Liver (tissue), 9 donors: ENCODE results near the gene TBC1D16. TPM values are rescaled to one million over a fixed set of nuclear protein-coding genes. Genes with fewer than 3 reads are reported as not detected.

Experiments
- DNase-seq: peaks from one replicate; pipeline ENCODE4 v3.0.0-alpha.2; 2017; ENCODE audit warnings: low spot score
- H3K27ac ChIP-seq, 2 donors: one replicate each; pipeline ENCODE4 v1.7.0; 2013; ENCODE audit warnings: inconsistent platforms in 2 of 2, low read length in 2 of 2, control low read depth in 1 of 2, low read depth in 1 of 2, mild to moderate bottlenecking in 1 of 2
- H3K27me3 ChIP-seq, 4 donors: one replicate each; pipeline versions ENCODE4 v1.6.1 to v1.7.0; 2013; ENCODE audit warnings: low read length in 3 of 4, inconsistent platforms in 1 of 4, mild to moderate bottlenecking in 1 of 4, moderate library complexity in 1 of 4; ENCODE audit not compliant: control insufficient read depth in 4 of 4, insufficient read depth in 4 of 4
- H3K36me3 ChIP-seq, 4 donors: one replicate each; pipeline versions ENCODE4 v1.6.1 to v1.7.0; 2013; ENCODE audit warnings: low read length in 3 of 4, mild to moderate bottlenecking in 3 of 4, low read depth in 1 of 4, moderate library complexity in 1 of 4; ENCODE audit not compliant: control insufficient read depth in 4 of 4, insufficient read depth in 3 of 4
- H3K4me1 ChIP-seq, 4 donors: one replicate each; pipeline versions ENCODE4 v1.6.1 to v1.7.0; 2013; ENCODE audit warnings: low read length in 3 of 4, mild to moderate bottlenecking in 3 of 4, moderate library complexity in 1 of 4; ENCODE audit not compliant: control insufficient read depth in 4 of 4, insufficient read depth in 4 of 4
- H3K4me3 ChIP-seq, 3 donors: one replicate each; pipeline versions ENCODE4 v1.6.1 to v1.7.0; 2013; ENCODE audit warnings: low read length in 3 of 3, control low read depth in 1 of 3, low read depth in 1 of 3, mild to moderate bottlenecking in 1 of 3
- H3K9ac ChIP-seq, 2 donors: one replicate each; pipeline ENCODE4 v1.7.0; 2013; ENCODE audit warnings: low read length in 2 of 2, mild to moderate bottlenecking in 2 of 2, moderate library complexity in 2 of 2, control low read depth in 1 of 2, low read depth in 1 of 2
- H3K9me3 ChIP-seq, 4 donors: one replicate each; pipeline versions ENCODE4 v1.6.1 to v1.7.0; 2013; ENCODE audit warnings: low read length in 3 of 4; ENCODE audit not compliant: control insufficient read depth in 4 of 4
- EGR1 ChIP-seq, 2 donors: IDR thresholded peaks; 2 replicates each; pipeline ENCODE4 v1.6.1; 2016 to 2018; ENCODE audit warnings: antibody characterized with exemption in 2 of 2, low read depth in 2 of 2
- FOXA1 ChIP-seq: IDR thresholded peaks from 2 replicates; pipeline ENCODE4 v1.6.1; 2016; ENCODE audit warnings: antibody characterized with exemption
- FOXA2 ChIP-seq: IDR thresholded peaks from 2 replicates; pipeline ENCODE4 v1.6.1; 2016; ENCODE audit warnings: antibody characterized with exemption
- GABPA ChIP-seq, 2 donors: IDR thresholded peaks in 1 of 2; conservative IDR thresholded peaks in 1 of 2; 2 replicates each; pipeline ENCODE4 v1.6.1; 2016; ENCODE audit warnings: antibody characterized with exemption in 2 of 2, mild to moderate bottlenecking in 1 of 2, moderate library complexity in 1 of 2
- HNF4A ChIP-seq, 2 donors: conservative IDR thresholded peaks; 2 replicates each; pipeline ENCODE4 v1.6.1; 2016; ENCODE audit warnings: antibody characterized with exemption in 2 of 2, mild to moderate bottlenecking in 2 of 2
- HNF4G ChIP-seq: IDR thresholded peaks from 2 replicates; pipeline ENCODE4 v1.6.1; 2016; ENCODE audit warnings: antibody characterized with exemption
- JUND ChIP-seq, 2 donors: IDR thresholded peaks; 2 replicates each; pipeline ENCODE4 v1.6.1; 2016; ENCODE audit warnings: antibody characterized with exemption in 2 of 2
- NR2F2 ChIP-seq: IDR thresholded peaks from 2 replicates; pipeline ENCODE4 v1.6.1; 2016; ENCODE audit warnings: antibody characterized with exemption
- RAD21 ChIP-seq, 2 donors: IDR thresholded peaks; 2 replicates each; pipeline ENCODE4 v1.6.1; 2016; ENCODE audit warnings: antibody characterized with exemption in 2 of 2, mild to moderate bottlenecking in 2 of 2
- RXRA ChIP-seq, 2 donors: IDR thresholded peaks; 2 replicates each; pipeline ENCODE4 v1.6.1; 2017 to 2018; ENCODE audit warnings: antibody characterized with exemption in 2 of 2, mild to moderate bottlenecking in 1 of 2
- SP1 ChIP-seq: IDR thresholded peaks from 2 replicates; pipeline ENCODE4 v1.6.1; 2018; ENCODE audit warnings: antibody characterized with exemption, mild to moderate bottlenecking
- TAF1 ChIP-seq: conservative IDR thresholded peaks from 2 replicates; pipeline ENCODE4 v1.6.1; 2016; ENCODE audit warnings: antibody characterized with exemption, mild to moderate bottlenecking
- YY1 ChIP-seq: IDR thresholded peaks from 2 replicates; pipeline ENCODE4 v1.6.1; 2016; ENCODE audit warnings: antibody characterized with exemption, mild to moderate bottlenecking
- WGBS: extraction: QIAGEN DNeasy Blood & Tissue Kit; methylation state at CpG from one replicate; pipeline ENCODE4 v1.1.7; 2013; 5-methylcytosine and 5-hydroxymethylcytosine counted together
- polyA plus RNA-seq, 2 donors: library from polyadenylated mRNA; stranded (reverse) in 1 of 2; unstranded in 1 of 2; fragments of 200-250 nt in 1 of 2; fragments of >200 nt in 1 of 2; fragmentation: Nextera tagmentation in 1 of 2; extraction: Ambion mirVana in 1 of 2; gene quantifications; one replicate each; pipeline versions ENCODE4 v1.2.1 to v1.2.3, GENCODE V29; 2013 to 2015
- total RNA-seq, 2 donors: library from RNA; depleted of rRNA; stranded (reverse); fragments of >200 nt; gene quantifications; one replicate each; pipeline ENCODE4 v1.2.3, GENCODE V29; 2014
- TF ChIP-seq, protein P1 (sequence below): IDR thresholded peaks from 2 replicates; pipeline ENCODE4 v1.6.1; 2016; ENCODE audit warnings: antibody characterized with exemption, mild to moderate bottlenecking
- TF ChIP-seq, protein P2 (sequence below): fragments of 150-350 bp; IDR thresholded peaks from 2 replicates; pipeline ENCODE4 v1.5.1; 2017; ENCODE audit warnings: improper control_type of control experiment, low read depth, low read length; ENCODE audit not compliant: missing input control
- TF ChIP-seq, protein P3 (sequence below): IDR thresholded peaks from 2 replicates; pipeline ENCODE4 v1.6.1; 2016; ENCODE audit warnings: antibody characterized with exemption
- TF ChIP-seq, protein P4 (sequence below): IDR thresholded peaks from 2 replicates; pipeline ENCODE4 v1.6.1; 2016; ENCODE audit warnings: antibody characterized with exemption
- TF ChIP-seq, protein P5 (sequence below): IDR thresholded peaks from 2 replicates; pipeline ENCODE4 v1.6.1; 2016; ENCODE audit warnings: antibody characterized with exemption
- donor health status: healthy.
- donor health status: healthy.
- donor health status: healthy.
- donor health status: healthy.
- donor health status: healthy.

Gene TBC1D16
- total and polyA plus RNA-seq, 4 donors = 3.4 to 29.5 (median 4.7) TPM

DNA sequence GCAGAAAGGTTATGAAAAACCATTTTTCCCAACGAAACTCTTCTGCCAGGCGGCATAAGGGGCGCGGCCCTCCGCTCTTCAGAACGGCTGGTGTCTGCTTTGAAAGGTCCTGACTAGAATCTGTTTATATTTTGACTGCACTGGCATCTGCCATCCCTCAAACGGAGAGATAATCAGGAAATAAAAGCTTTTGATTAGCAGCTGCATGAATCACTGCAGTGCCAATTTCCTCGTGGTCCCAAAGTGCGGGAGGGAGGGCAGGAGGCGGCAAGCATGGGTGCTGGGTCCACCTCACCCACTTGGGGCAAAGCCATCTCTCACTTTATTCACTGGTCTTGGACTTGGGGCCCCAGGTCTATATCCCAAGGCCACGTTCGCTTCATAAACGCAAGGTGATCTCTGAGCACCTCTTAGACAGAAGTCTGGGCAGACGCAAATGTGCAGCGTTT, 49.7 kb downstream of the TBC1D16 start:
- WGBS = 86% methylated on average over 15 of the region's 15 CpGs
- Histone ChIP-seq H3K9me3 (no peaks in the 10 kb centered on the region), H3K27ac (no peak overlapping the region), H3K27me3 (no peaks in the 10 kb centered on the region), H3K36me3 (no peaks in the 10 kb centered on the region), H3K4me3 (no peak overlapping the region), H3K4me1 (peaks cover 22 to 49% (median 35%) of the 10 kb centered on the region in 4 donors), H3K9ac (no peak overlapping the region)
- no peak for DNase-seq
- TF ChIP-seq HNF4G (no peak), FOXA1 (no peak), TAF1 (no peak), FOXA2 (no peak), NR2F2 (no peak), HNF4A (conservative IDR thresholded peaks at IDR 0.05) (no peak), JUND (IDR thresholded peaks at IDR 0.05) (no peak), SP1 (no peak), RAD21 (IDR thresholded peaks at IDR 0.05) (no peak), RXRA (IDR thresholded peaks at IDR 0.05) (no peak), YY1 (no peak), EGR1 (IDR thresholded peaks at IDR 0.05; ENCODE audit: low read depth in 2 of 2) (no peak), GABPA (IDR thresholded peaks at IDR 0.05 in 1 of 2, conservative IDR thresholded peaks at IDR 0.05 in 1 of 2) (no peak)
- TF ChIP-seq, protein P1, sequence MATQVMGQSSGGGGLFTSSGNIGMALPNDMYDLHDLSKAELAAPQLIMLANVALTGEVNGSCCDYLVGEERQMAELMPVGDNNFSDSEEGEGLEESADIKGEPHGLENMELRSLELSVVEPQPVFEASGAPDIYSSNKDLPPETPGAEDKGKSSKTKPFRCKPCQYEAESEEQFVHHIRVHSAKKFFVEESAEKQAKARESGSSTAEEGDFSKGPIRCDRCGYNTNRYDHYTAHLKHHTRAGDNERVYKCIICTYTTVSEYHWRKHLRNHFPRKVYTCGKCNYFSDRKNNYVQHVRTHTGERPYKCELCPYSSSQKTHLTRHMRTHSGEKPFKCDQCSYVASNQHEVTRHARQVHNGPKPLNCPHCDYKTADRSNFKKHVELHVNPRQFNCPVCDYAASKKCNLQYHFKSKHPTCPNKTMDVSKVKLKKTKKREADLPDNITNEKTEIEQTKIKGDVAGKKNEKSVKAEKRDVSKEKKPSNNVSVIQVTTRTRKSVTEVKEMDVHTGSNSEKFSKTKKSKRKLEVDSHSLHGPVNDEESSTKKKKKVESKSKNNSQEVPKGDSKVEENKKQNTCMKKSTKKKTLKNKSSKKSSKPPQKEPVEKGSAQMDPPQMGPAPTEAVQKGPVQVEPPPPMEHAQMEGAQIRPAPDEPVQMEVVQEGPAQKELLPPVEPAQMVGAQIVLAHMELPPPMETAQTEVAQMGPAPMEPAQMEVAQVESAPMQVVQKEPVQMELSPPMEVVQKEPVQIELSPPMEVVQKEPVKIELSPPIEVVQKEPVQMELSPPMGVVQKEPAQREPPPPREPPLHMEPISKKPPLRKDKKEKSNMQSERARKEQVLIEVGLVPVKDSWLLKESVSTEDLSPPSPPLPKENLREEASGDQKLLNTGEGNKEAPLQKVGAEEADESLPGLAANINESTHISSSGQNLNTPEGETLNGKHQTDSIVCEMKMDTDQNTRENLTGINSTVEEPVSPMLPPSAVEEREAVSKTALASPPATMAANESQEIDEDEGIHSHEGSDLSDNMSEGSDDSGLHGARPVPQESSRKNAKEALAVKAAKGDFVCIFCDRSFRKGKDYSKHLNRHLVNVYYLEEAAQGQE = no peak
- TF ChIP-seq, protein P2, sequence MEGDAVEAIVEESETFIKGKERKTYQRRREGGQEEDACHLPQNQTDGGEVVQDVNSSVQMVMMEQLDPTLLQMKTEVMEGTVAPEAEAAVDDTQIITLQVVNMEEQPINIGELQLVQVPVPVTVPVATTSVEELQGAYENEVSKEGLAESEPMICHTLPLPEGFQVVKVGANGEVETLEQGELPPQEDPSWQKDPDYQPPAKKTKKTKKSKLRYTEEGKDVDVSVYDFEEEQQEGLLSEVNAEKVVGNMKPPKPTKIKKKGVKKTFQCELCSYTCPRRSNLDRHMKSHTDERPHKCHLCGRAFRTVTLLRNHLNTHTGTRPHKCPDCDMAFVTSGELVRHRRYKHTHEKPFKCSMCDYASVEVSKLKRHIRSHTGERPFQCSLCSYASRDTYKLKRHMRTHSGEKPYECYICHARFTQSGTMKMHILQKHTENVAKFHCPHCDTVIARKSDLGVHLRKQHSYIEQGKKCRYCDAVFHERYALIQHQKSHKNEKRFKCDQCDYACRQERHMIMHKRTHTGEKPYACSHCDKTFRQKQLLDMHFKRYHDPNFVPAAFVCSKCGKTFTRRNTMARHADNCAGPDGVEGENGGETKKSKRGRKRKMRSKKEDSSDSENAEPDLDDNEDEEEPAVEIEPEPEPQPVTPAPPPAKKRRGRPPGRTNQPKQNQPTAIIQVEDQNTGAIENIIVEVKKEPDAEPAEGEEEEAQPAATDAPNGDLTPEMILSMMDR = no peak
- TF ChIP-seq, protein P3, sequence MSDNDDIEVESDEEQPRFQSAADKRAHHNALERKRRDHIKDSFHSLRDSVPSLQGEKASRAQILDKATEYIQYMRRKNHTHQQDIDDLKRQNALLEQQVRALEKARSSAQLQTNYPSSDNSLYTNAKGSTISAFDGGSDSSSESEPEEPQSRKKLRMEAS = no peak
- TF ChIP-seq, protein P4, sequence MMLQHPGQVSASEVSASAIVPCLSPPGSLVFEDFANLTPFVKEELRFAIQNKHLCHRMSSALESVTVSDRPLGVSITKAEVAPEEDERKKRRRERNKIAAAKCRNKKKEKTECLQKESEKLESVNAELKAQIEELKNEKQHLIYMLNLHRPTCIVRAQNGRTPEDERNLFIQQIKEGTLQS = no peak
- TF ChIP-seq, protein P5, sequence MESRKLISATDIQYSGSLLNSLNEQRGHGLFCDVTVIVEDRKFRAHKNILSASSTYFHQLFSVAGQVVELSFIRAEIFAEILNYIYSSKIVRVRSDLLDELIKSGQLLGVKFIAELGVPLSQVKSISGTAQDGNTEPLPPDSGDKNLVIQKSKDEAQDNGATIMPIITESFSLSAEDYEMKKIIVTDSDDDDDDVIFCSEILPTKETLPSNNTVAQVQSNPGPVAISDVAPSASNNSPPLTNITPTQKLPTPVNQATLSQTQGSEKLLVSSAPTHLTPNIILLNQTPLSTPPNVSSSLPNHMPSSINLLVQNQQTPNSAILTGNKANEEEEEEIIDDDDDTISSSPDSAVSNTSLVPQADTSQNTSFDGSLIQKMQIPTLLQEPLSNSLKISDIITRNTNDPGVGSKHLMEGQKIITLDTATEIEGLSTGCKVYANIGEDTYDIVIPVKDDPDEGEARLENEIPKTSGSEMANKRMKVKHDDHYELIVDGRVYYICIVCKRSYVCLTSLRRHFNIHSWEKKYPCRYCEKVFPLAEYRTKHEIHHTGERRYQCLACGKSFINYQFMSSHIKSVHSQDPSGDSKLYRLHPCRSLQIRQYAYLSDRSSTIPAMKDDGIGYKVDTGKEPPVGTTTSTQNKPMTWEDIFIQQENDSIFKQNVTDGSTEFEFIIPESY = no peak
